ENCODE results near the gene OPN3.

Gene OPN3

DNA sequence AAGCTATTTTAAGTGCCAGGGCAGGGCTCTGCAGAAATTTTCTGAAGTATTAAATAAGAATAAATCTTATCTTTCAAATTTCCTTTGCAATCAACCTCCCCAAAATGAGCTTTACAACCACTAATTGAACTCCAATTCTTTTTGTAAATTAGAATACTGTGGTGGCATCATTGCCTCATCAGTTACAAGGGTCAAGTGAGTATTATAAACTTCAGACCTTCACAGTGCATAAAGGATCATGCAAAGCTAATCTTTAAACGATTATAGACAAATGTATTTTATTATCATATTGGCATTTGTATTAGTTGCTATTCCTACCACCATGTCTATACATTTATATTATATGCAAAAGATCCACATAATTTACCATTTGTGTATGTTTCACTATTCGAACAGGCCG lies 7.2 kb downstream of the OPN3 start:
- no peak for DNase-seq (ENCODE audit: extremely low read depth, low read depth)
- TF ChIP-seq, protein P1, sequence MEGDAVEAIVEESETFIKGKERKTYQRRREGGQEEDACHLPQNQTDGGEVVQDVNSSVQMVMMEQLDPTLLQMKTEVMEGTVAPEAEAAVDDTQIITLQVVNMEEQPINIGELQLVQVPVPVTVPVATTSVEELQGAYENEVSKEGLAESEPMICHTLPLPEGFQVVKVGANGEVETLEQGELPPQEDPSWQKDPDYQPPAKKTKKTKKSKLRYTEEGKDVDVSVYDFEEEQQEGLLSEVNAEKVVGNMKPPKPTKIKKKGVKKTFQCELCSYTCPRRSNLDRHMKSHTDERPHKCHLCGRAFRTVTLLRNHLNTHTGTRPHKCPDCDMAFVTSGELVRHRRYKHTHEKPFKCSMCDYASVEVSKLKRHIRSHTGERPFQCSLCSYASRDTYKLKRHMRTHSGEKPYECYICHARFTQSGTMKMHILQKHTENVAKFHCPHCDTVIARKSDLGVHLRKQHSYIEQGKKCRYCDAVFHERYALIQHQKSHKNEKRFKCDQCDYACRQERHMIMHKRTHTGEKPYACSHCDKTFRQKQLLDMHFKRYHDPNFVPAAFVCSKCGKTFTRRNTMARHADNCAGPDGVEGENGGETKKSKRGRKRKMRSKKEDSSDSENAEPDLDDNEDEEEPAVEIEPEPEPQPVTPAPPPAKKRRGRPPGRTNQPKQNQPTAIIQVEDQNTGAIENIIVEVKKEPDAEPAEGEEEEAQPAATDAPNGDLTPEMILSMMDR (IDR thresholded peaks at IDR 0.05; ENCODE audit: low read depth, low read length, missing control alignments) = no peak
- no peak overlapping the region for H3K4me3 ChIP-seq (replicated peaks; ENCODE audit: low read depth, low read length)

DNA sequence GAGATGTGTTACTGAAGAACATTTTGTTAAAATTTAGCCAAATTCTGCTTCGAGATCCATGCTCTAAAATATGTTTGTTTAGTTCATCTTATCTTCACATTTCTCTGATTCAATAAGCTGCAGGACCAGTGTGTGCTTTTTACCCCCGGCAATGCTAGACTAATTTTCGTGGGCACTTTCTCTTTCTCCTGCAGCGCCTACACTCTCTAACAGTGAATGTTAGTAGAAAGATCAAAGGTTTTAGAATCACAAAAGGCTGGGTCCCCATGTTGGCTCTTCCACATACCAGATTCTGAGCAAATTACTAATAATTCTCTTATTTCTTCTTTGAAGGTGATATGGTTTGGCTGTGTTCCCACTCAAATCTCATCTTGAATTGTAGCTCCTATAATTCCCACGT lies 8.5 kb downstream of the OPN3 start:
- H3K4me3 ChIP-seq (replicated peaks; ENCODE audit: low read depth, low read length) = no peak overlapping the region
- no peak for DNase-seq (ENCODE audit: extremely low read depth, low read depth)
- TF ChIP-seq, protein P1 (IDR thresholded peaks at IDR 0.05; ENCODE audit: low read depth, low read length, missing control alignments) = no peak

DNA sequence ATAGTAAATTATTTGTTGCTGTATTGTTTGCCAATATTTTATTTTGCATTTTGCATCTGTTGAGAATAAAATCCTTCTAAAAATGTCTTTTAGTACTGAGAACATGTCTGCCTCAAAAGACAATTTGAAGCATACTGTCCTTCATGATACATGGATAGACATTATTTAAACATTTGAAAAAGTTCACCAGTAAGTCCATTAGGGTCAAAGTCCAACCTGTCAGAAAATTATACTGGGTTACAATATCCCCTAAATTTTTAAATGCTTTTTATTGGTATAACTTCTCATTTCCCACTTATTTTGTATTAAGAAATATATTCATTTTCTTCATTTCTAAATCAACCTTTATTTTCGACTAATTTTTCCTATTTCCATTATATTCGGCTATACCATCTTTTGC lies 9.3 kb downstream of the OPN3 start:
- no peak for DNase-seq (ENCODE audit: extremely low read depth, low read depth)
- H3K4me3 ChIP-seq (replicated peaks; ENCODE audit: low read depth, low read length) = no peak overlapping the region
- TF ChIP-seq, protein P1 (IDR thresholded peaks at IDR 0.05; ENCODE audit: low read depth, low read length, missing control alignments) = no peak

DNA sequence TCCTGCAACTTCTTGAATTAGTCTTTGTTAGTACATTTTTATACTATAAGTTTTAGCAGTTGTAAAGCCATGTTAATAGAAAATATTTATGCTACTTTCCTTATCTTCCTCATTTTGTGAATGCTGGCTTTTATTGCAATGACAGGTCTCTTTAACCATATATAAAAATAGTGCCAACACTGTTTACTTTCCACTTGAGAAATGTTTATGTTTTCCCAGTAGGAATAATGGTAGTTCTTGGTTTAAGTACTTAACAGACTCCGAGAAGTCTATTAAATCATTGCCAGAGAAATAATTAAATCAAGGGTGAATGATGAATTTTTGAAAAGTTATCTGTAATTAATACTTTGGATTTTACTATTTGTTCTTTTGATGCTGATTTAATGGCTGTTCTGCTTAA lies 9.7 kb downstream of the OPN3 start:
- no peak for DNase-seq (ENCODE audit: extremely low read depth, low read depth)
- H3K4me3 ChIP-seq (replicated peaks; ENCODE audit: low read depth, low read length) = no peak overlapping the region
- TF ChIP-seq, protein P1 (IDR thresholded peaks at IDR 0.05; ENCODE audit: low read depth, low read length, missing control alignments) = no peak

DNA sequence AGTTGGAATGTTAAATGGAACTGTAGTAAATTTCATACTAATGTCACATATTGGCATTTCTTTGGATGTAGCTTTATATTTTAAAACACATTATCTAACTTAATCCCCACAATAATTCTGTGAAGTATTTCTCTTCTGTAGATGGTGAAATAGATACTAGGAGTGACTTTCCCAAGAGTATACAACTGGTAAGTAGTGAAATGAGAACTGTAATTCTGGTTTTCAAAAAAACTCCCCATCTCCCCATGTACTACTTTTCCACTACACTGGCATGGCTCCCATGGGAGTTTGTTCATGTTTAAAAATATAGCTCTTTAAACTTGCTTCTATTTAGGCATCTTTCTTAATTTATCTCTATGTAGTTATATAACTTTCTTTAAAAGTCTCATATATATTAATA lies 10.2 kb downstream of the OPN3 start:
- DNase-seq (ENCODE audit: extremely low read depth, low read depth) = no peak
- no peak overlapping the region for H3K4me3 ChIP-seq (replicated peaks; ENCODE audit: low read depth, low read length)
- TF ChIP-seq, protein P1 (IDR thresholded peaks at IDR 0.05; ENCODE audit: low read depth, low read length, missing control alignments) = no peak

DNA sequence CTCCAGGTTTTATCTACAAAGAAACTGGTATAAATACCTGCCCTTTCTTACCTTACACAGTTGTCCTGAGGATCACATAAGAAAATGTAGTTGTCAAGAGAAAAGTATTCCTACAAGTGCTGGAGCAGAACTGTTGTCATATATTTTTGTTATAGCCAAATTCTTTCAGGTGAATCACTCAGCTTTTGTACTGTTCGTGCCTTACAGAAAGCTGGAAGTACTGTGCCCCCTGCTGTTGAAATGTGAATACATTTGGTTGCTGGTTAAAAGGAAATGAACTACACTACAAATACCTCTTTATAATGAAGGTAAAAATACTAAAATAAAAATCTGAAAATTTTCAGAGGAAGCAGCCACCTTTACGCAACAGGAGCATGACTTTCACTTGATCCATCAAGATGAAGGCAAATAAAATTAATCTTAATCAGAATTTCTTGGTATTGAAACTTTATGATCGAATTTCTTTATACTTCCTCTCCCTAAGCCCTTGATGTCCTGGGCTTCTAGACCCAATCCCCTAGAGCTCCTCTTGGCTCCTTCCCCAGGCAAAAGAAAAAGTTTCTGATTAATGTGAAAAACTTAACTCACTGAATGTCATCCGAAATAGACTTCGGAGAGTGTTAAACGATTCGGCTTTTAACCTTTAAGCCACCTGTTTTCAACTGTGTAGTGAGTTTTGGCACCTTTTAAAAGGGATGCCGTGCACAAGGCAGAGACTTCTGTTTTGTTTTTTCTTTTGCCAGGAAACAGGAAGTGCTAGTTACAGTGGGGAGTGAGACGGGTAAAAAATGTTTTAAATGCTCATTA lies 12.5 kb downstream of the OPN3 start:
- TF ChIP-seq, protein P1 (IDR thresholded peaks at IDR 0.05; ENCODE audit: low read depth, low read length, missing control alignments) = peak; percentile 48
- DNase-seq (ENCODE audit: extremely low read depth, low read depth) = no peak
- H3K4me3 ChIP-seq (replicated peaks; ENCODE audit: low read depth, low read length) = no peak overlapping the region

DNA sequence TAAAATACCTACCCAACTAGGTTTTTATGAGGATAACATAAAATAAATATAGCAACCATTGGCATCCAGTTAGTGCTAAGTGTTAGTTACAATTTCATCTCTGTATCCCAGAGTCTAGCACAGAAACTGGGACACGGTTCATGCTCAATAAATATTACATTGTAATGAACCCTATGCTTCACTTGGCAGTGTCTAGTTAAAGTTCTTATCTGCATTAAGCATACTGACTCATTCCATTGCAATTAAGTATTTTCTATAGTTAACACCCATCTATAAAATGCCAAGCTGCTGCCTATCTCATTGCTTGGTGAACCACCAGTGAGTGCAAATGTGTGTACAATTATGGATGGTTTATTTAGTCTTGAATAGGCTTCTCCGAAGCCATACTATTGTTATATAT lies 15.2 kb downstream of the OPN3 start:
- DNase-seq (ENCODE audit: extremely low read depth, low read depth) = no peak
- H3K4me3 ChIP-seq (replicated peaks; ENCODE audit: low read depth, low read length) = no peak overlapping the region

More for the DNA sequence above, 15.2 kb downstream of the OPN3 start:
- TF ChIP-seq, protein P1 (IDR thresholded peaks at IDR 0.05; ENCODE audit: low read depth, low read length, missing control alignments) = no peak
